HUDEP-2 (cell line): ENCODE measurements around the gene FAM53B.

Experiments
- DNase-seq, 76 experiments: peaks; one replicate each; lab custom pipeline; 2025; ENCODE audit not compliant: unreplicated experiment in 76 of 76; lab: John Stamatoyannopoulos, UW

Gene FAM53B

DNA sequence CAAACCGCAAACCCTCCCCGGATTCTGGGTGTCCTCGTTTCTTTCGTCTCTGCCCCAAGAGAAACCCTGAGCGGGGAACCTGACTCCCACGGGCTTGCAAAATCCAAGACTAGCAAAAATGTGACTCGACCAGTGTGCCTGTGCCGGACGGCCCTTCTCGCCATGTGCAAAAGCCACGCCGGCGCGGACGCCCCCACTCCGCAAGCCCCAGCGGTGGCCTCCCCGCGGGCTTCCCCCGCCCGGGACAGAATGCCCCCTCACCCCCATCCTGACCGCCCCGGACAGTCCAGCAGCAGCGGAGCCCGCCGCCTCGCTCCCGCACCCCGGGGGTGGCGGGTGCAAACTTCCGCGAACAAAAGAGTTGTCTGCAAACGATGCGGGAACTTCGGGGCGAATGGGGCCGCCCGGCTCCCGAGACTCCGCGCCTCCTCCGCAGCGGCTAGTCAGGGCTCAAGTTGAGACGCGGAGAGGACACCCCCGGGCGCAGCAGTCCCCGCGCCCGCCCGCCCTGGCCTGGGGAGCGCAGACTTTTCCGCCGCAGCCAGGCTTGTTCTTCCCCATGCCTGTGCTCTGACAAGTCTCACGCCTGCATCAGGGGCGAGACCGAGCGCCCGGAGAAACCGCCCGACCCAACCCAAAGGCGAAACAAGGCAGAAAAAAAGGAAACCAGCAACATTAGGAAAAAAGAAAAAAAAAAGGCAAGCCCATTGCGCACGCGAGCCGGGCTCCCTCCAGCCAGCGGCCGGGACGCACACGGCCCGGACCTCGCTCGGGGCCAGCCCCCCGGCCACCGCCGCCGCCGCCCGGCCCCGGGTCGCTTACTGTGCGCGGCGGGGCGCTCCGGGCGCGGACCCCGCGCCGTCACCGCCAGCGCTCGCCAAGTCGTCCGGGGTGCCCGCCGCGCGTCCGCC is 732 bp downstream of the FAM53B start:
- DNase-seq, result peak in 16 of 76 experiments; percentile 13 to 58 (median 41)

DNA sequence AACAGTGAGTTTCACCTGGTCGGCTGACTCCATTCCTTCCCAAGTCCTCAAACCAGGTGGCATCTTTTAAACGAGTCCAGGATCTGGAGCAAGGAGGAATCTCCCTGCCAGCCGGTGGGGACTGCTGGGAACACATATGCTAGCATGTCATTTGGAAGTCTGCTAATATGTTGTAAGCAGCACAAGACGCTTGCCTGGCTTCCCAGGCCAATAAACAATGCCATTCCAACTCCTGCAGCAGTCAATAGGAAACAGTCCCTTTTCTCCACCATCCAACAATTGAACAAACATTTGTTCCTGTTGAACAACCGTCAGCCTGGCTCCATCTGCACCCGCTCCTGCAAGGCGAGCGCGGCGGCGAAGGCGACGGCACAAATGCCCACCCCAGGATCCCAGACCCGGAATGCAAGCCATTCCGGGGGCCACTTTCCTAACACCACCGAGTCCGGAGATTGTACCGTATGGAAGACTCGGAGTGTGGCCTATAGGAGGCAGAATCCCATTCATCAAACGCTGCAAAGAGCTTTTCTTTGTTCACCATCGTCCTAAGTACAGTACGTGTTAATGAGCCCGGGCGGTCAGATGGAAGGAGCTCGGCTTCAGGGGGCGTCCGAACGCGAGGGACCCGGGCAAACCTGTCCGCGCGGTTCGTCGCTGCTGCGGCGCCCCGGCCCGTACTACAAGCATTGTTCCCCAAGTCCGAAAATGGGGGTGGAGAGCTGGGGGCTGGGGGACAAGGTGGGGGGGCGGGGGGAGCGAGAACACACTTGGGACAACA is 1.6 kb downstream of the FAM53B start:
- DNase-seq, result peak in 27 of 76 experiments; percentile 9 to 49 (median 31)

DNA sequence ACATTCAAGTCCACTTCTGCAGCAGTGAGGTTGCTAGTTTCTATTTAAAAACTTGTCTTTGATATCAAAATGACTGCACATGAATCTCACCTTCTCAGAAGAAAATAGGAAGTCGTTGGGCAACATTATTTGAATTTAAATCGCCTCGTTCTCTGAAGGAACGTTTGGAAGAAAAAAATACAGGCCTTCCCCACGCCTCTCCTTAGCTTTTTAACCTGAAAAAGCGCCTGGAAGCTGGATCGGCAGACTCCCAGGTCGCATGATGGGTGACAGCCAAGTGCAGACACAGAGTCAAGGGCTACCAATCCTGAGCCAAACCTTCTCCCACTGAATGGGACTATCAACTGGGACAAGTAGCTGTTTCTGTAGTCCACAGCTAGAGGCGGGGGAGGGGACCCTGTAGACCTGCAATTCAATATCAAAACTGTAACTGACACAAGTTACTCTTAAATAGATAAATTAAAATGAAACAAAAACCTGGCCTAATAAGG is 2.2 kb downstream of the FAM53B start:
- DNase-seq, result peak in 9 of 76 experiments; percentile 9 to 36 (median 20)

DNA sequence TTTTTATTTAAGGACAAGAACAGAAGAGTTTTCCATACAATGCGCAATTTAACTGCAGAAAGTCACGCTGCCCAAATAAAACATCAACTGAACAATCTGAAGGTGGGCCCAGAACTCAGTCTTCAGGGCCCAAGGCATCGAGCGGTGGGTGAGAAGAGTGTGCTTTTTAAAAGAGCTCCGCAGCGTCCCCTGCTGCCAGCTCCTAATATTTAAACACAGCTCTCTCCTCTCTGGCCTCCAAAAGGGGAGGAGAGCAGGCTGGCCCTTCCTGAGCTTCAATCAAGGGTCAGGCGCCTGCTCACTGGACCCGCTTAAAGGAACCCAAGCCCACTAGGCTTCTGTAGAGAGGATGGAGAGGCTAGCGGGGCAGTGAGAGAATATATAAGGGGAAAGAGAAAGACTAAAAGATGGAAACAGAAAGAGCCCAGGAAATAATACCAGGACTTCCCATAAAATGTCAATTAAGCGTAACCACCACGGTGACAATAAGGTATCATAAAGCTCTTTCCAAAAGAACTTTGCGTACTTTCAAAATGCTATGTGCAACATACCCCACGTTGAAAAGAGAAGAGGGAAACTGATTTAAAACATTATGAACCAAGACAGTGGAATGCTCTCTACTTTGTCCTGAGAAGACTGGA is 2.8 kb downstream of the FAM53B start:
- peak in 71 of 76 experiments; percentile 12 to 84 (median 61) for DNase-seq

DNA sequence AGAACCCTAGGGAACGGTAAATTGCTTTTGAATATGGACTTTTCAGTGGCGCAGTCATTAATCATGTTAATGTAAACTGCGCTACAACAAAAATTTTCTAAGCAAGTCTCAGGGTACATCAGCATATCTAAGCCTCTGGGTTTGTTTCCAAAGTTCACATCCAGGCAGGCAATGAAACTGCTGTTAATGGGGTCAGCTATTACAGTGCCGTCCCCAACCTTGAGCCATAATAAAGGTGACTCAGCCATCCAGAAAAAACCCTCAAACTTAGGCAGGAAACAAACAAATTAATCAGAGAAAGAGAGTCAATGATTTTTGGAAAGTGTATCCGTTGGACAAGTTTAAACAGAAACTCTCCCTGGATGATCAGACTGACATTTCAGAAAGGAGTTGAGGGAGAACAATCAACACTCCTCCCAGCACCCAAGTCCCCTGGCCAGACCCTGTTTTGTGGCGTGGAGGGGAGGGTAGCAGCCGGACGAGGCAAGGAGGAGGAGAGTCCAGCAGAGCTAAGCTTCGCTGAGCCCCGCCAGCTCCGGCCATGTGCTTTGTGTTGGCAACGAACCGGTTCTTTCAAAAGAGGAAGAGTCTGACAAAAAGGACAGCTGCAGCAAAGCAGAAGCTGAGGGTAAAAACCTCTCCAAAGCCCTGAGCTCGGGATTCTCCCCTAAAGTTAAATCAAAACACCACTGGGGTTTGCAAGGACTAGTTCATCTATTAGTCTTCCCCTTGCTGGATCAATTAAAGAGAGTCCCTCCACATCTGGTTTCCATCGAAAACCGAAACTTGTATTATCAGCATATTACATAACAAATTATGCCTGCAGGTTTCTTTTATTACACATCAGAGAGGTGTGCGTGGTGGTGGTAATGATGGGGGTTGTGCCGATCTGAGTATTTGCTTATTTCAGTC is 3.6 kb downstream of the FAM53B start:
- DNase-seq, result peak in 12 of 76 experiments; percentile 1 to 25 (median 15)

DNA sequence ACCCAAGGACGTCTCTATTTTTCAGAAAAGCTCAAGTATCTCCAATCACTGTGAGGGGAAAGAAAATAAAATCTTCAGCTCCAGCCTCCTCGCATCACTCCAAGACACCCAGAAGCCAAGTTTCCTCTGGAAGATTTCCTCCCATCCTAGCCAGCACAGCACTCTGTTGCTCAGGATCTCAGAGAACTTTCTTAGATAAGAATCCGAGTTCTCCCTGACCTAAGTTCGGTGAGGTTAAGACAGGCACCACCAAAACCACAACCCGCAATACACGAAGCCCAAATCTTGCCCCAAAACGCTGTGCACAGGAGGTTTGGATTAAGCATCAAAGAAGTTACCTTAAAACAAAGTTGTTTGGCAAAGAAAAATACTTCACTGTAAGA is 4.2 kb downstream of the FAM53B start:
- DNase-seq, result peak in 1 of 76 experiments; percentile 27

DNA sequence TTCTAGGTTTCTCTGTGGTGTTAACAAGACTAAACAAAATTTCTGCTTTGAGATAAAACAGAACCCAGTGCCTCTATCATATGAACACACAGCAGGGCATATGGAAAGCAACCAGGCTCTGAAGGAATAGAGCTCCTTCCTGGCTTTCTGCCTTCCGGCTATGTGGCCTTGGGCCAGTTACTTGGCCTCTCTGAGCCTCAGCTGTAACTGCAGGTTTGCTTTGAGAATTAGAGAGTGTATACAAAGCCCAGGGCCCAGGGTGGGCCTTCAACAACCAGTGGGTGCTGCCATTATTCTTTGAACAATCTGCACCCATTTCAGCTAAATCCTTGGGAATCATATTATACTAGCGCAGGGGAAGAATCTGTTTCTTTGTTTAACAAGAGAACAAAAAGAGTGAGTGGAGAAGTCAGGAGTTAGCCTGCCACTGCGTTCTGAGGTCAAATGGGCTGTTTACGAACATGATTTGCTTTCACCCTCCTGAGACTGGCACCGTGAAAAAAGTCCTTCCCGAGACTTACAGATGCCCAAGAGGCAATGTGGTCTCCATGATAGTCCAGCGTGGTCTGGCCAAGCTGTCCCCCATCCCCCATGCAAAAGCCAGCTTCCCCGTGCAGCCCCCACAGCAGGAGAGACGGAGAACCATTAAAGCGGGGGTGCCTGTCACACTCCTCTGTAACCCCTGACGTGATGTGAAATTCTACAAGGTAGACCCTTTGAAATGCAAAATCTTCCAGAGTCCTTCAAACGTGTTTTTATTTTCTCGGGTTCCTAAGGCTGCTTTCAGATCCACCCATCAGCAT is 4.9 kb downstream of the FAM53B start:
- DNase-seq, result peak in 2 of 76 experiments; percentile 19 to 20

DNA sequence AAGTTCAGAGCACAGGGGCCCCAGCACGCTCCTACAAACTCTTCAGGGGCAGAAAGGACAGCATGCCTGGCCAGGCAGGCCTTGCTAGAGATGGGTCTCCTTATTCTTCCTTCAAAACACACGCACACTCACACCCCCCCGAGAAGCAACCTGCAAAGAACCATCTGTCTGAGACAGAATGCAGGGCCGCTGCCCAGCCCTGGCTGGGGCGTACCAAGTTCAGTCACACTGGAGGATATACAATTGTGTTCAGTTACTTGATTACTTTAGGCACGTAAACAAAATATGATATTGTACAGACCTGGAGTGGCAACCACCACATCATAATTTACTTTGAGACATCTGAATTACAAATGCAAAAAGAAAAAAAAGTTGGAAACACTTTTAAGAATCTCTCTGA is 5.7 kb downstream of the FAM53B start:
- no peak for DNase-seq

DNA sequence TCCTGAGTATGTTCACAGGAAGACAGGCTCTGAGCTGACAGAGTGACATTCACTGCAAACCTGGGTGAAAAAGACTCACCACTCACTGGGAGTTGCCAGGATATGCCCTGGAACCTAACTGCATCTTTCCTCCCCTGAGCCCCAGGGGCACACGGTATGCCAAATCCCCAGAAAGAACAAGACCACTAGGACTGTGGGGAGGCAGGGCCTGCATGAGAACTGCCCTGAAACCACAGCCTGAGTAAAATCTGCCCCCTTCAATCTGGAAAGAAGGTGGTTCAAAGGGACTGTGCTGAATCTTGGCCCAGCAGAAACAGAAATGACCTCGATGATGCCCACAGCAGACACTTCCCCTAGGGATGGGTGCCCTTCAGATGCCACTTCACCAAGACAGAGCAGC is 6.5 kb downstream of the FAM53B start:
- DNase-seq, result no peak

DNA sequence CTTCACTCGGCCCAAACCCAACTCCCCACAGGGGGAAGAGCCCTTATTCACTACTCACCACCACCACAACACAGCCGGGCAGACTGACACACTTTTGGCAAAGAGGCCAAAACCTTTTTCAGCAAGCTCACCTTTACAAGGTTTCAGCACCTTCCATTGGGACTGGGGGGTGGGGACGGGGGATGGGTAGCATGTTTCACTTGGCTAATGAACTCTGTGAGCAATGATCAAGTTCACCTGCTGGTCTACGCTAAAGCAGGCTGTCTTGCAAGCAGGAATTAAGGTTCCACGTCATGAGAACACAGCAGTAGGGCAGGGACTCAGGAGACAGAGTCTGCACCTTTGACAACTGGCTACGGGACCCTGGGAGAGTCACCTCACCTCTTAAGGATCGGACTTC is 7.0 kb downstream of the FAM53B start:
- DNase-seq, result no peak

DNA sequence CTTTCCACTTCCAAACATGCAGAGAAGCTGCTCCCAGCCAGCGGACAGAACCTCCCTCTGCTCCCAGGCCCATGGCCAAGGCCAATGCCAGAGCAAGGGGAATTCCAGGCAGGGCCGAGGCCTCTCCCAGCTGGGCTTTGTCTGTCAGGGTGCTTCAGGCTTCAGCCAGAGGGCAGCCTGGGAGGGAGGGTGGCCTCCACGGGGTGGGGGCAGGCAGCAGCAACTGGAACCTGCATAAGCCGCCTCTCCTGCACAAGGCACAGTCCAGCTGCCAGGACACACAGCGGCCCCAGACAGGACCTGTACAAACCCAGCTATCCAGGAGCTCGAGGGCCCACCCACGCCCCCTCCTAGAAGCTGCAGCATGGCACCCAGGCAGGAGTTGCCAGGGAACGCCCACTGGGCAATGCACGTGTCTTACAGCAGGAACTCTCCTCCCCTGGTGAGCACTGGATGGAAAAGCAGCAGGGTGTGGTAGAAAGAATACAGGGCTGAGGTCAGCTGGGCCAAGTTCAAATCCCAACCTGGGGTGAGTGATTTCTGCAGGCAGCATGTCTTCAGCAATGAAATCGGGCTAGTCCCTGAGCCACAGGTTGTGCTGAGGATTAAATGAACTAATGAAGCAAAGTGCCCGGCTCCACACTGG is 7.6 kb downstream of the FAM53B start:
- peak in 66 of 76 experiments; percentile 10 to 70 (median 47) for DNase-seq

DNA sequence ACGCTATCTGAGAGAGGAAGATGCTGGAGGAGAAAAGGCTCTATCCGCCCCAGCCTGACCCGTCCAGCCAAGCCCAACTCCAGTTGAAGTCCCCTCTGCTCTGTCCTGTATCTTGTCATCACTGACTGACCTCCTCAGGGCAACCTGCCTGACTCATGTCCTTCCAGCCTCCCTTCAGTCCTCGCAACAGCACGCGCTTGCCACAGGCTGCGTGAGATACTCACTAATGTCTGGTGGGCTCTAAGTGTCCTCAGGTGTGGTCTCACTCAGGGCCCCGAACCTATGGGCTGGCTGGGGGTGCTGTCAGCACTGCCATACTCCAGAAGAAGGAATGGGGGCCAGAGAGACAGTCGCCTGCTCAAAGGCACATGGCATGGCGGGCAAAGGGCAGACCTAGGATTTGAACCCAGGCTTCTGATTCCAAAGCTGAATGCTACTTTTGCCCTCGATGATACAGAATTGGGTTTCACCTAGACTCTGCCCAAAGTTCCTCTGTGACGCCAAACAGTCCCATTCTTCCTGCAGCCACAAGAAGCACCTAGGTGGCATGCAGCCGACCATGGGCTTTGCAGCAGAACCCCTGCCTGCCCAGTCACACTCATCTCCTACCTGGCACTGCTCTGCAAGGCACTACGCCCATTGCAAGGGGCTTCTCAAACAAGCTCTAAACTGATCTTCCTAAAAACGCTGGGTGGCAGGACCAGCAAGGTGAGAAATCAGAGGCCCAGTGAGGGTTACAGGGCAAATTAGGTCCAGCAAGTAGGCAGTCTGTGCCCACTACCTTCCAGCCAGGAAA is 8.5 kb downstream of the FAM53B start:
- no peak for DNase-seq

DNA sequence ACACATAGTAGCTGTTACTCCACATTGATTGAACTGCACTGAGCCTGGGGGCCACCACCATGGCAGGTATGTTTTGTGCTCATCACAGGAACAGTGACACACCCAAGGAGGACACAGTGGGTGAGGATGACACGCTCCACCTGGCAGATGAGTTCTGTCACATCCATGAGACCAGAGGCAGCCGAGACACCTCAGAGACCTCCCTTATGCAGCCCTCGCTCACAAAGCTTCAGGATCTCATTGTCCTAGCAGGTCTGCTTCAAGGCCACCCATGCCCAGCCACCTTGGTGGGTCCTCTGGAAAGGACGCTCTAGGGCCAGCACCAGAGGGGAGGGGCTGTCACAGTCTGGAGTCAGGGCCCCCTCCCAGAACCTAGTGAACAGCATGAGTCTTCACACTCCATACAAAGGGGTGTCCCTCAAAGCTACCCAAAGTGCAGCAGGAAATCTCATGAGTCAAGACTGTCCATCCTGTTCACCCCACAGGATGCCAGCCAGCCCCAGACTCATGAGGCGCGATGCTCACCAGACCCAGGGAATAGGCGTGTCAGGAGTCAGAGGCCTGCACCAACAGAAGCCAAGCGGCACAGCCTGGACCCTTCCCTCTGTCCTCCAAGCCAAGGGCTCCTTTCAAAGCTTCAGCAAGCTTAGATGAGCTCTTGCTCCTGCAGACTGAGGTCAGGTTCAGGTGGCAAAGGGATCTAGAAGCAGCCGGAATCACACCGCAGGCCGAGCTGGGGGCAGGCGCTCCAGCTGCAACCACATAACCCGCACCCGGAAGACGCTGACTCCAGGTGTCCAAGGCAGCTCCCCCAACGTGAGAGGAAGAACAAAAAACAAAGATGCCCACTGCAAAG is 9.6 kb downstream of the FAM53B start:
- DNase-seq, result no peak

DNA sequence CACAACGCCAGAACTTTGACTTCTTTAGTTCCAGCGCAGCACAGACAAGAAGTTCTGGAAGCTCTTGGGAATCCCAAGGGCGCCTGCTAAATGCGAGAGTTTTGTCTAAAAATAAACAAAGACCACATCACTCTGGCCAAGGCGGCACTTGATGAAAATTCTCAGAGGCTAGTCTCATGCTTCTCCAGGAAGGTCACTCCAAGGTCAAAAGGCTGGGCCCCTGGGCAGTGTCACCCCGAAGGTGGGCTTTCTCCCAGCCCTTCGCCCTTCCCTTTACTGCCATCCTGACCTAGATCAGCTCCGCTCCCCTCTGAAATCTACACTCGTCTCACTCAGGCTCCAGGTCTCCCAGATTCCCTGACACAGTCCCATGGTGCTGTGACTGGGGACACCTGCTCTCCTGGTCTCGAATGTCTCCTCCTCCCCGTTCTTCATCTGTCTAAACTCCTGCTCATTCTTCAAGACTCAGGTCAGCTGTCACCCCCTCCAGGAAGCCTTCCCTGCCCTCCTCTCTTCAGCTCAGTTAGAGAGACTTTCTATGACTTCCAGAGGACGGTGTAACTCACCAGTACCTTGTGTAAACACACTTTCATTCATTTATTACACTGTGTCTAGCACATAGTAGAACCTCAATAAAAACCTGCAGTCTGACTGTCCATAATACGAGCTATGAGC is 10.5 kb downstream of the FAM53B start:
- no peak for DNase-seq

DNA sequence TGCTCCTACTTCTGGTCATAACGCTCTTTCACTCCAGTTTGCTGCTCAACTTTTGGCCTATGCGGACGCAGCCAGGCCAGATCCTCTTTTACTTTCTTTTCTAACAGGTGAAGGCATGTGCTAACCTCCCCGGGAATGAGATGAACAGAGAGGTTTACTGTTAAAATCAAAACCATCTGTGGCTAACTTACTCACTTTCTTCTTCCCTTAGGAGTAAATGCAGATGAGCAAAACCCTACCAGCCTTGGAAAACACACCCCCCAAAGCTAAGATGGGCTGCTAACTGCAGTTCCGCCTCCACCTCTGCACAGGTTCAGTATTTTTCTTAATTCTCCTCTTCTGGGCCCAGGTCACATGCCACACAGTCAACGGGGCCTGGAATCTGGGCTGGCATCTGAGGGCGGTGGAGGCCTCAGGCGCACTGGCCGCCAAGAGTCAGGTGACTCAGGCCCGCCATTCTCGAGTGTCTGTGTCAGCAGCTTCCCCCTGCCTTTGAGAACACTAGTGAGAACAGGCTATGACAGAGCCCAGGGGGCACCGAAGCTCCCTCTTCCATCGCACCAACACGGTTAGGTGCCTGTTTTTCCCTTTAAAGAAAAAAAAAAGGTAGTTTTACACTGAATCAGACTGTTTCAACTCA is 11.1 kb downstream of the FAM53B start:
- peak in 14 of 76 experiments; percentile 4 to 45 (median 23) for DNase-seq

DNA sequence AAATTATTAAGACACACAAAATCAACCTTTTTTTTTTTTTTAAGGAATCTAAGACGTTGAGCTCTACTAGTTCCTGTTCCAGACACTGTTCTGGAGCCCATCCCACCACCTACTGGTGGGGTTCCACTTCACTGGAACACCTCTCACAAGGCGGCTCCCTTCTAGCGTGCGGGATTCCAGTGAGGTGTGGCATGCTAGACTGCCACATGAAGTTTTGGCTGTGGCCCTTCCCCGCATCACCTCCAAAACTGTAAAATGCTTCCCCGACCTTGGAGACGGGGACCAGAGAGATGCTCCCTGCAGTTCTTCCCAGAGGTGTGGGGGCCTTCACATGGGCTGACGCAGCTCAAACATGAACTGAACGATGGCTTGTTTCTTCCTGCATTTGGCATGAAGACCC is 12.6 kb downstream of the FAM53B start:
- DNase-seq, result no peak
